ENCODE data around the gene FMNL2.
"Not testable (repeated sequence)": the region's sequence is repeated elsewhere in the genome, so short reads cannot be mapped to it uniquely, and the experiment has no call there.

FMNL2 gene

GRCh38 chr2:152474523-152474922, 139.5 kb downstream of the FMNL2 start:
- DNase-seq, result not testable (repeated sequence)

DNA sequence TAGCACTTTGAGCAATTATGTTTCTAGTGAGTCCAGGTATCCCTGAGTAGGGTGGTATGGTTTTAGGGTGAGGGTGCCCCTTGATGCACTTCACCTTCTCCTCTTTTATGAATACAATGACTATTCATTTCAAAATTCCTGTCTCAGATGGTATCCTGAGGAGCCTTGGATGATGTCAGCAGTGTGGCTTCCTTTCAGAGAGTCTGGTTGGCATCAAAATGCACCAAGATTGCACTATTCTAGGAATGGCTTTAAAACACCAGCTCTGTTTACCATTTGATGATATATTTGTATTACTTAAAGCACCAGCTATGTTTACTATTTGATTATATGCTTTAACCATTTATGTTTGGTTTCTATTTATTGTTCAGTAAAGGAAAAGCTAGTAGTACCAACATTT, 141.0 kb downstream of the FMNL2 start:
- no peak for DNase-seq

DNA sequence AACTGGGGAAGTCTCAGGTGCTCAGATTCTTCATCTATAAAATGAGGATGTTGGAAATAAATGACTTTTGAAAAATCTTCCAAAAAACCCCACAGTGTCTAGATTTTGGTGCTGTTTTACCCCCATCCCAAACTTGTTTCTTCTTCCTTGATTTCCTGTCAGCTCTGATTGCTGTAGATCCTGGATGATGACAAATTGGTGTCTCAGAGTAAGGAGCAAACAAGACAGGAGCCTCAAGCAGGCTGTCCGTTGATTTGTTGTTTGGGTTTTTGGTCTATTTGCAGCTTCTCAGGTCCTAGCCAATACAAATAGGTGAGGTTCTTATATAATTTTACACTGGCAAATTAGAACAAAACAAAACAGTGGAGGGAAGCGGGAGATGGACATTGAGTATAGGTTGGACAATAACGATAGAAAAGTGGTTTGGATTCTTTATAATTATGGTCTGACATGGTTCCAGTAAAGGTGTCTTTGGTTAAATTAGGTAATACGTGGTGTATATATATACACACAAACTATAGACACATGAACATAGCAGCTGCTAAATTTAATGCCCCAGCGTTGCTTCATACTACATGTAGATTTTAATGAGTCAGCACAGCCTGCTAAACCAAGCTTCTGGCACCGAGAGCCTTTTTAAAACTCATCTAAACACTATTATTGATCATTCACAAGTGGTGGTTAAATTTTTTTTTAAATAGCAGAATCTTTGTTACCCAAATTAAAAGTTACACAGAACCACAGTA, 142.5 kb downstream of the FMNL2 start:
- DNase-seq, result no peak

DNA sequence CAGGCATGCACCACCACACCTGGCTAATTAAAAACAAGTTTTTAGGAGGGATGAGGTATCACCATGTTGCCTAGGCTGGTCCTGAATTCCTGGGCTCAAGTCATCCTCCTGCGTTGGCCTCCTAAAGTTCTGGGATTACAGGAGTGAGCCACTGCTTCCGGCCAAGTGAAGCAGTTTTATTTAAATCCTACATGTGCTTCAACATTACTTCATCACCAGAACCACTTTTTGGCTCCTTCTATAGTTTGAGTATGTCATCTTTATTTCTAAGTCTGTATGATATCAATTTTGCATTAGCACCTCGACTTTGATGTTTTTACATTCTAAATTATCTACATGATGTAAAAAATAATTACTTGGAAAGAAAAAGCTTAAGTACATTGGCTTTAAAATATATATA, 144.3 kb downstream of the FMNL2 start:
- no peak for DNase-seq

DNA sequence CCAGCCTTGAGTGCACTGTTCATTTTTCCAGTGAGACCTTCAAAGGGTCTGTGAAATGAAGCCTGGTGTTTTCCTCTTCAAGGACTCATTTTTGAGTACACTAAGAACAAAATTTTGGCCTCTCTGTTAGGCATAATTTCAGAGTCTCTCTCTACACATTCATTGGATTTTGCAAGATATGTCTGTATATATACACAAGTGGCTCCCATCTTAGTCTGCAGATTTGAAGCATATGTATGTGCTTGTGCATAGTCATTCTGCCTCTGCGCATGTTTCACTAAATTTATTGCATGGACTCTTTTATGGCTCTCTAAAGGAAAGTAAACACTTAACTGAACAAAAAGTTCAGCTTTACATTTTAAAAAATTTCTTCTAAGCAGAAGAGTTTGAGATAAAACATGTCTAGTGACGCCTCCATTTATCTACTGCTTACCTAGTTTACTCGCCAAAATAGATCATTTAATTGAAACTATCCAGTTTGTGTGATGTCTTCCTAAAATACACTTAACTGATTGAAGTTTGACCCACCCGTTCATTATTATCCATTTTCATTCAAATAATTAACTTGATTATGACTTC, 145.9 kb downstream of the FMNL2 start:
- no peak for DNase-seq

GRCh38 chr2:152481881-152482583, 147.1 kb downstream of the FMNL2 start:
- no peak for DNase-seq

- no peak for DNase-seq
Measured at GRCh38 chr2:152483276-152484063, 148.5 kb downstream of the FMNL2 start.

DNA sequence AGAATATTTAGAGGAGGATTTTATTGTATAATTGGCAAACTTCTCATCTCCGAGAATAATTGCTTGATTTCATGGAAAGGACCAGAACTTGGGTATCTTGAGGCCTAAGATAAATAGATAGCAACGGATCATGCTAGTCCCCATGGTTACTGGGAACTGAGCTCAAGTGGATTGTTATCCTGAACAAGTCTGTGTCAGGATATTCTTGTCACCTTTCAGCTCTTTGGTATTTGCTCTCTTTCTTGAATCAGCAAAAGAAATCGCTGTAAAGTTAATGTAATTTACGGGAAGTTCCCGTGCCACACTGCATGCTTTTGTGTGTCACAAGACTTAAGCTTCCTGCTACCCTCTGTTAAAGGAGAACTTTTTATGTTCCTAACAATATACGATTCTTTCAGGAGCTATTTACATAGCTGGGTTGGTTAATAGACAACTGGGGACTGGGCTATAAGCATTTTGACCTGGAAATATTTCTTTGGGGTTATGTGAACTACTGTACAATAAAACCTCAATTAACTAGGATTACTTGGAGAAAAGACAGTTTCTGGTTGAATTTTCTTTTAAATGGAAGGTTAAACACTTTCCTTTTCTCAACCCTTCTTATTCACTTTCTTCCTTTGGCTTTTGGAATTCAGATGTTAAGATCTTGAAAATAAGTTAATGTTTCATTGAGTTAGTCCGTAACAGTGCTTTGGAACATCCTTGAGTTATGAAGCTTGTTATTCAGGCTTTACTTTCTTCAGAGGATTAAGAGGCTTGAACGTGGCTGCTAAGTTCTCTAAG, 151.2 kb downstream of the FMNL2 start:
- DNase-seq, result no peak

DNA sequence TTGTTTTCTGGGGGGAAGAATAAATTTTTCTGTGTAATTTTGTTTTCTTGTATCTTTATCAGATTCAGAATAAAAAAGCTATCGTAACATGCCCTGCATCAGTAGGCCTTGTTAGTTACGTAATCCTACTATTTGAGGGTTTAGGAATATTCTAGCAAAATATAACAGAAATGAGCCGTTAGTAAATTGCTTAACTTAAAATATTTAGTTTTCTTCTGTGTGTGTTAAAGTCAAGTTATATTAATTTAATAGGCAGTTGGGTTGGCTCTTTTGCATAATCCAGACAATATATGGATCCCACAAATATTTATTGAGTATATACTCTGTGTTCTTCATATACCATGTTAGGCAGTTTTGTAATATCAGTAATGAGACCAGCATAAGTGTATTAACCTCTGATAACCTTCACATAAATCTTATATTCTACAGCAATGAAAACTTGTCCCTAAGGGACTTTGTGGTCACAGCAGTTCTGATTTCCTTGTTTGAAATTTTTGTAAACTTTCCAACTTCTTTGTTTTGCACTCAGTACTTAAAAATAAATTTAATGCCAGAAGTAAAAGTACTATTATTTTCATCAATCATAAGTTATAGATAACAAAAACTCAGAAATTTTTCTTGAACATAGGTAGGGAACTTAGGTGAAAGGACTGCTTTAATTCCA, 151.9 kb downstream of the FMNL2 start:
- no peak for DNase-seq

- DNase-seq, result no peak
Measured at GRCh38 chr2:152488075-152488474, 153.1 kb downstream of the FMNL2 start.

DNA sequence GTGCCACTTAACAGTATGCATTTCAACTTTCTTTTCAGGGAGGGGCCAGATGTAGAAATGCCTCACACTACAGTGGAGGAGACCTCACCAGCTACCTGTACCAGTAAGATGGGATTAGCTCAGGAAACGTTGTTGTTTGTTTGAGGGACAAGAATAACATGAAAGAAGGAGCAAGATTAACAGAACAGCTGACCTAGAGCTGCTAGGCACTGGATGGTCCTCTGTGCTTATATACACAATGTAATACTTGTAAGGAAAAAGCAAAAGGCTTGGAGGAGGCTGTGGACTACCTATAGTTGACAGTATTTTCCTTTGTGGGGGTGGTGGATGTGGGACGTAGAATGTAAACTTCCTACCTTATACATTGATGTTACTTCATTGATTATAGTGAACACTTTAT, 154.4 kb downstream of the FMNL2 start:
- DNase-seq, result no peak

DNA sequence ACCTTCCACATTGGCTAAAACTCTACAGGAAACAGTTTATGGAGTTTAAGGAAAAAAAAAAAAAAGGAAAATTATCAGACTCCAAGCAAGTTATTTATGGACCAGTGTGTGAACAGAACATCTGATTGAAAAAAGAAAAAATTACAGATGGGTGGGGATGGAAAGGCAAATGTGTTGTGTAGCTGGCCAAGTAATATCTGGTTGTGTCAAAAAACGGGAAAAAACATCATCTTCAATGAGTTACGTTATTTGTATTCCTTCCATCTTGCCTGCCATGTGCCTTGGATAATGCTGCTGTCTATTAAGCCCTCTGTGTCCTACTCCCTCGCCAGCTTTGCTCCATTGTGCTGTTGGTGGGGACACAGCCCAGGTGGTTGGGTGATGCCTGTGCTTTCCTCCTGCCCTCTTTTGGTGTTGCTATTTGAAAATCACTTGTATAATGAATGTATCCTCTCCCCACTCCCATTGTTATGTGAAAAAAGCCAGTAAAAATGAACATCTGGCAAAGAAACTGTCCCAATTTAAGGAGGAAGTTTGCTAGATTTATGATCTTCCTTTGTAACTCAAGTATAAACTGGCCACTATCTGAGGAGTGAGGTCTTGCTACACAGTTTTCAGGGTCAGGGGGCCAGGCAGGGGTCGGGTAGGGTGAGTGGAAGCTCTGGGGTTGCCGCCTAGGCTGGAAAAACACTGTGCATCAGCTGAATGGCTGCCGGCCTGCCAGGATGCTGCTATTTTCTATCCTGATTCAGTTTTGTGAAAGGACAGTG, 155.9 kb downstream of the FMNL2 start:
- DNase-seq, result no peak

DNA sequence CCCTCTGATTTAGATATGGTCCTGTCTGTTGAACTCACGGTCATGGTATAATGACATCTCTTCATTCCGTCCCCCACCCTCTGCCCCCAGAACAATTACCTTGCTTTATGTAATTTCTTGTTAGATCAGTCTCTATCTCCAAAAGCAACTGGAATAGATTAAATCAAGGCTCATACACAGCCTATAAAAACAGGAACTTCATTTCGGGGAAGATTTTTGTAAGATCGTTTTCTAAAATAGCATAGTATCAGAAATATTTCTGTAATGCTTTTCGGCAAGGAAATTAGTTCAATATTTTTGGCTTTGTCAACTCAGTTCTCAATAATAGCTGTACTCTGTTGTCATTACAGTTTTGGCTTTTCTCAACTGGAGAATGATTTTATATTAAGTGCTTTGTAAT, 157.2 kb downstream of the FMNL2 start:
- DNase-seq, result no peak

DNA sequence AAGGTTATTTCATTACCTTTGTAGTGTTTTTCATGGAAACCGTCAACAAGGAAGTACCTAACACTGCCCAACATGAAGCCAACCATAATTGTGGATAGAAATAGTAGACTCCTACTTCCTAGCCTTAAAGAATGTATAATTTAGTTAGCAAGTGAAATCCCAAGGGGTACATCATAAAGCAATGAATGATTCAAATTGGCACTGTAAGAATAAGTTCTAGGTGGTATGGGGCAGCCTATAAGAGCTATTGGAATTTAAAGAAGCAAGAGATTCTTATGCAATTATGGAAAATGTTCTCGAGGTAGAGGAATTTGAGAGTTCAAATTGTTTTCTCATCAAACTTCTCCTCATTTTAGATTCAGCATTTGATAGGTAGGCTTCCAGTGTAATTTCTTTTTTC, 157.9 kb downstream of the FMNL2 start:
- DNase-seq, result no peak

- DNase-seq, result no peak
Measured at GRCh38 chr2:152493417-152493816, 158.4 kb downstream of the FMNL2 start.

DNA sequence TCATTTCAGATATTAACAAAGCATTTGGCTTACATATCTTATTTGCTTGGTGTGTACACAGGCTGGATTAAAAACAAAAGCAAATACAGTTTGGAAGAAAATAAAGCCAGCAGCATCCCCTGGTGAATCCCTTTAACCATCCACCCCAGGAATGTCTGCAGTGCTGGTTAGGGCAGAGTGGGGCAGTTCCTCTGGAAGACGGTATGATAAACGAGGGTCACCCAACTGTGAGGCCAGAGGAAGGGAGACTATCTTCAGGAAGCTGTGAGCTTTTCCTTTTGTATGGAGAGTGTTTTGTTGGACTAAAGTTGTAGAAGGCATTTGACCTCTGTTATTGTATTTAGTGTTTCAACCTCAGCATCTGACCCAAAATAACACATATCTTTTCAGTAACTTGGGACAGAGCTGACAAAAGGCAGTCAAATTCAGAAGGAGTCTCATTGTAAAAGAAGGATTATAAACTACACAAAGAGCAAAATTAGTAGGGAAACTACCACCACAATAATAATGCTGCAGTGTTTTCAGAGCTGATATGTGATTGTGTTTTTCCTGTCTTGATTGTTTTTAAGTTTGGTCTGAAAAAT, 159.1 kb downstream of the FMNL2 start:
- no peak for DNase-seq

- no peak for DNase-seq
Measured at GRCh38 chr2:152496371-152496770, 161.4 kb downstream of the FMNL2 start.

GRCh38 chr2:152497481-152498052, 162.6 kb downstream of the FMNL2 start:
- no peak for DNase-seq

DNA sequence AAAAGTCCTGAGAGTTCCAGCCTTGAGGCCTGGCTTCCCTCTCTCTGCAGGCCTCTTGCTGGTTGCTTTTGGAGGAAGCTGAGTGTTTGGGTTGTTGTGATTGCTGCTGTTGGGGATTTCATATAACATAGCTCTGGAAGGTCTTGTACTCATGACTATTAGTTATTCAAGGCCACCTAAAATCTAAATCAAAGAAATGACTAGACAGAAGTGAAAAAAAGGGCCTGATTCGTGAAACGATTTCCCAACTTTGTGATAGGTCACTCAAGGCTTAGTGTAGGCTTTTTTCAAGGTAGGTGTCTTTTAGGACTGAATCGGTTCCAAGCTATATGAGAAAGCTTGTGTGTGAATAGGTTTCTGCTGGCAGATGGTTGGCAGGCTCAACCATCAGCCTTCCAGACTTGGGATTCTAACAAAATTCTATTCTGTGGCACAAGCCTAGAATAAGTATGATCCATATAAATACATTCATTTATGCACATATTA, 164.4 kb downstream of the FMNL2 start:
- no peak for DNase-seq
